Naive thymus-derived CD4-positive, alpha-beta T cell (primary cell): ENCODE data around the gene UPK2. TPM values are rescaled to one million over a fixed set of nuclear protein-coding genes. Genes with fewer than 3 reads are reported as not detected.

Experiments used
- ATAC-seq: fragments of 150-1000 bp; cut with Tn5 transposase; 2 replicates; pipeline ENCODE4 v1.10.0; 2021; ENCODE audit warnings: mild to moderate bottlenecking, moderate library complexity
- CTCF ChIA-PET: fragments of 350-600 bp; sonication (Branson Sonifier 250); formaldehyde crosslinking; loops from one replicate; lab custom pipeline; 2021; ENCODE audit warnings: antibody characterized with exemption; lab: Charles Lee
- POLR2A ChIA-PET: fragments of 350-600 bp; sonication (Branson Sonifier 250); formaldehyde crosslinking; loops from one replicate; lab custom pipeline; 2021; ENCODE audit warnings: antibody characterized with exemption, inconsistent platforms; lab: Charles Lee
- DNase-seq, 9 donors: peaks; one replicate each; pipeline versions ENCODE4 v3.0.0 to v3.0.0-alpha.2; 2020 to 2022; ENCODE audit warnings: mixed read lengths in 1 of 9
- H3K27ac ChIP-seq: one replicate; pipeline ENCODE4 v1.7.0; 2013; ENCODE audit warnings: mild to moderate bottlenecking, low read depth, low read length, moderate library complexity
- H3K27me3 ChIP-seq, 2 donors: one replicate each; pipeline ENCODE4 v1.7.0; 2013; ENCODE audit warnings: low read length in 2 of 2, mild to moderate bottlenecking in 2 of 2, moderate library complexity in 2 of 2; ENCODE audit not compliant: control insufficient read depth in 2 of 2, insufficient read depth in 2 of 2
- H3K36me3 ChIP-seq, 3 experiments: 1 replicate in 2 of 3; 2 replicates in 1 of 3; pipeline ENCODE4 v1.7.0; 2013; ENCODE audit warnings: low read length in 3 of 3, mild to moderate bottlenecking in 3 of 3, moderate library complexity in 1 of 3; ENCODE audit not compliant: insufficient read depth in 3 of 3, control insufficient read depth in 2 of 3
- H3K4me1 ChIP-seq, 2 donors: one replicate each; pipeline ENCODE4 v1.7.0; 2013; ENCODE audit warnings: low read length in 2 of 2, mild to moderate bottlenecking in 2 of 2, moderate library complexity in 1 of 2; ENCODE audit not compliant: control insufficient read depth in 2 of 2, insufficient read depth in 2 of 2
- H3K4me3 ChIP-seq: 2 replicates; pipeline ENCODE4 v1.7.0; 2013; ENCODE audit warnings: mild to moderate bottlenecking, low read length
- H3K9me3 ChIP-seq, 3 experiments: 1 replicate in 2 of 3; 2 replicates in 1 of 3; pipeline ENCODE4 v1.7.0; 2013; ENCODE audit warnings: low read length in 3 of 3; ENCODE audit not compliant: control insufficient read depth in 2 of 3
- H3K27ac Mint-ChIP-seq, 9 donors: one replicate each; pipeline ENCODE4 v1.8.0; 2020 to 2022; ENCODE audit warnings: mixed read lengths in 9 of 9, mild to moderate bottlenecking in 8 of 9, moderate library complexity in 5 of 9, inconsistent platforms in 2 of 9
- H3K27me3 Mint-ChIP-seq, 5 donors: one replicate each; pipeline ENCODE4 v1.8.0; 2021 to 2022; ENCODE audit warnings: mixed read lengths in 5 of 5, mild to moderate bottlenecking in 1 of 5
- H3K36me3 Mint-ChIP-seq, 5 donors: one replicate each; pipeline ENCODE4 v1.8.0; 2020 to 2022; ENCODE audit warnings: mixed read lengths in 5 of 5, mild to moderate bottlenecking in 3 of 5, inconsistent platforms in 1 of 5
- H3K4me1 Mint-ChIP-seq, 7 donors: one replicate each; pipeline ENCODE4 v1.8.0; 2020 to 2022; ENCODE audit warnings: mixed read lengths in 7 of 7, mild to moderate bottlenecking in 3 of 7, inconsistent platforms in 1 of 7
- H3K4me3 Mint-ChIP-seq, 10 donors: one replicate each; pipeline ENCODE4 v1.8.0; 2020 to 2022; ENCODE audit warnings: mild to moderate bottlenecking in 10 of 10, mixed read lengths in 10 of 10, moderate library complexity in 6 of 10, inconsistent platforms in 2 of 10
- H3K9me3 Mint-ChIP-seq, 11 donors: one replicate each; pipeline ENCODE4 v1.8.0; 2020 to 2022; ENCODE audit warnings: mixed read lengths in 11 of 11, mild to moderate bottlenecking in 4 of 11, inconsistent platforms in 1 of 11, moderate library complexity in 1 of 11
- intact Hi-C, 2 donors: fragments of 100-400 bp; cut with micrococcal nuclease; formaldehyde crosslinking; loops; one replicate each; pipeline ENCODE4 v1.15.1; 2023
- polyA plus RNA-seq, 2 donors: library from polyadenylated mRNA; unstranded; fragments of 300-500 nt; fragmentation: Illumina TruSeq; gene quantifications; one replicate each; pipeline ENCODE4 v1.2.3, GENCODE V29; 2021
- total RNA-seq, 6 experiments: library from RNA in 5 of 6; stranded (reverse) in 5 of 6; gene quantifications; 1 replicate in 5 of 6; 2 replicates in 1 of 6; pipeline ENCODE4 v1.2.3 and lab custom pipeline; 2021 to 2026

The UPK2 gene
- total and polyA plus RNA-seq, 7 experiments from 2014 or later: 0.24 to 0.51 TPM; not detected in 5

DNA sequence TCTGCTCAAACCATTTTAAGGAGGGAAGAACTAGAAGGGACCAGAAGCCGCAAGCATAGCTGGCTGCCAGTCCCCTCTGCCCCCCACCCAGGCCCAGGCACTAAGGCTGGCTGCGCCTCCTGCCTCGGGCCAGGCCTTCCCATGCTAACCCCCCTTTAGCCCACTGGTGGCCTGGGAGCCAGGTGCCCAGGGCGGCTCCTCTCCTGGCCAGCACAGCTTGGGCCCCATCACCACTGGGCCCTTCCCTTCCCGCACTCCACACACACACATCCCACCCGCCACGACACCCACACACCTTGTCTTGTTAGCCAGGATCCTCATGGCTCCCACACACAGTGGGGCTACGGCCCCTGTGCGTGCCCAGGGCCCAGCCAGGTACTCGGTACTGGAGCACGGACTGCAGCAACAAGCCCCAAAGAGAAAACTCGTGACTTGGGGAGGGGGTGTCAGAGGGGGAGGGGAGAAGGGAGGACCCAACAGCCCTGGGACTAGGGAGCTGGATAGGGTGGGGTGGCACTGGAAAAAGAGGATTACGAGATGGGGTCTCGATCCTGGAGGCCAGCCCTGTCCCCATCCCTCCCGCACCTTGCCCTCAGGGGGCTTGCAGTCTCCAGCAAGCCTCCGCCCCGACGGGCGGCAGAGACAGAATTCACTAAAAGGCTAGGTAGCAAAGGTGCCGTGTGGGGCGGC lies 46.3 kb upstream of the UPK2 start:
- Mint-ChIP-seq H3K27me3 (no peaks in the 10 kb centered on the region), H3K36me3 (peaks cover 0 to 17% (median 16%) of the 10 kb centered on the region in 5 donors), H3K9me3 (peaks cover 0 to 3% (median 0%) of the 10 kb centered on the region in 11 donors), H3K27ac (peak overlapping the region in 8 of 9 donors; percentile 80 to 98 (median 91)), H3K4me1 (peaks cover 41 to 74% (median 63%) of the 10 kb centered on the region in 7 donors), H3K4me3 (peak overlapping the region; percentile 30 to 99 (median 72))
- ChIA-PET CTCF (interaction anchor here (0.9 to 2.8 kb wide), 4 partner anchors 10 to 49 kb away, joined by 3 to 11 read pairs (median 6); no protein-coding TSS in a partner anchor), POLR2A (interaction anchor here (0.6 to 10.8 kb wide), 10 partner anchors 15 to 211 kb away, joined by 3 to 201 read pairs (median 7); partner anchors contain the start of gene DDX6)
- no peaks in the 10 kb centered on the region for H3K27me3 ChIP-seq
- peaks cover 10 to 34% (median 24%) of the 10 kb centered on the region in 3 experiments for H3K36me3 ChIP-seq
- H3K4me3 ChIP-seq: peak overlapping the region; percentile 37
- peak overlapping the region; percentile 96 for H3K27ac ChIP-seq
- H3K4me1 ChIP-seq: peaks cover 51 to 71% of the 10 kb centered on the region in 2 donors
- no peak for ATAC-seq
- no peaks in the 10 kb centered on the region for H3K9me3 ChIP-seq
- DNase-seq: peak in 1 of 9 donors; percentile 16
- intact Hi-C loops: loop anchor here in 1 of 2 donors (5.0 kb wide), 1 partner anchor 117 kb away; the partner anchor contains the start of gene DDX6

DNA sequence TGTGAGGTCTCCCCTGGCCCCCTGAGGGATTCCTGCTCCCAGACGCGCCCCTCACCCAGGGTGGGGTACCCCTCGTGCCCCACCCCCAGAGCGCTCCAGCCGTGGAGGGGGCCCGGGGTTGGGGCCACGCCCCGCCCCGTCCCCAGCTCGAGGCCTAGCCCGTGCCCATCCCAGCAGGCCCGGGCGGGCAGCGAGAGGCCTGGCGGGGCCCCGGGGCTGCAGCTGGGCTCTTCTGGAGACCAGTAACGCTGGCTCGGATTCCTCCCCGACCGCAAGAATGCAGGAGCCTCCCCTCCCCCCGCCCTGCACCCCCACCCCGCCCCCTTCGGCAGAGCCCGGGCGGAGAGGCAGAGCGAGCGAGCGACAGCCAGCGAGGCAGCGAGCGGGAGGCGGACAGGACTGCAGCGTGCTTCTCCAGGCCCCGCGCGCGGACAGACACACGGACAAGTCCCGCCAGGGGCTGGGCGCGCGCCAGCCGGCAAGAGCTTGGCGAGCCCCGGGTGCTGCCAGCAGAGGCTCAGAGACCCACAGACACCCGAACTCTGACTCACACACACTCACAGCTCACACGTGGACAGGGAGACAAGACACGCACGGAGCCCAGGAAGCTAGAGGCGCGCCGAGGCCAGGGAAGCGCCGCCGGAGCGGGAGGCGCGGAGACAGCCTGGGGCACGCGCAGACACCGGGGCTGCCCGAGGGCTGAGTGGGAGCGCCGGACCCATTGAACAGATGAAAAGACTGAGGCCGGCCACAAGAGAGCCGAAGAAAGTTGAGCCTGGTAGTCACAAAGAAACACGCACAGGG lies 45.6 kb upstream of the UPK2 start:
- POLR2A ChIA-PET: interaction anchor here (0.6 to 10.8 kb wide), 8 partner anchors 18 to 139 kb away, joined by 3 to 201 read pairs (median 7); partner anchors contain the start of gene DDX6
- Histone ChIP-seq H3K27ac (peak overlapping the region; percentile 96), H3K4me3 (peak overlapping the region; percentile 66), H3K4me1 (peaks cover 59 to 78% of the 10 kb centered on the region in 2 donors), H3K9me3 (no peaks in the 10 kb centered on the region), H3K27me3 (no peaks in the 10 kb centered on the region), H3K36me3 (peaks cover 8 to 29% (median 19%) of the 10 kb centered on the region in 3 experiments)
- Mint-ChIP-seq H3K36me3 (peaks cover 0 to 17% (median 16%) of the 10 kb centered on the region in 5 donors), H3K9me3 (peaks cover 0 to 3% (median 0%) of the 10 kb centered on the region in 11 donors), H3K27ac (peak overlapping the region; percentile 75 to 100 (median 98)), H3K4me3 (peak overlapping the region; percentile 83 to 99 (median 90)), H3K27me3 (no peaks in the 10 kb centered on the region), H3K4me1 (peaks cover 48 to 81% (median 71%) of the 10 kb centered on the region in 7 donors)
- DNase-seq (peak in 5 of 9 donors; percentile 52 to 74 (median 54)), ATAC-seq (peak; percentile 31)
- CTCF ChIA-PET: interaction anchor here (0.7 to 2.6 kb wide), 6 partner anchors 15 to 217 kb away, joined by 3 to 9 read pairs (median 4); no protein-coding TSS in a partner anchor
- intact Hi-C loops: loop anchor here in 1 of 2 donors (5.0 kb wide), 1 partner anchor 118 kb away; the partner anchor contains the start of gene DDX6

DNA sequence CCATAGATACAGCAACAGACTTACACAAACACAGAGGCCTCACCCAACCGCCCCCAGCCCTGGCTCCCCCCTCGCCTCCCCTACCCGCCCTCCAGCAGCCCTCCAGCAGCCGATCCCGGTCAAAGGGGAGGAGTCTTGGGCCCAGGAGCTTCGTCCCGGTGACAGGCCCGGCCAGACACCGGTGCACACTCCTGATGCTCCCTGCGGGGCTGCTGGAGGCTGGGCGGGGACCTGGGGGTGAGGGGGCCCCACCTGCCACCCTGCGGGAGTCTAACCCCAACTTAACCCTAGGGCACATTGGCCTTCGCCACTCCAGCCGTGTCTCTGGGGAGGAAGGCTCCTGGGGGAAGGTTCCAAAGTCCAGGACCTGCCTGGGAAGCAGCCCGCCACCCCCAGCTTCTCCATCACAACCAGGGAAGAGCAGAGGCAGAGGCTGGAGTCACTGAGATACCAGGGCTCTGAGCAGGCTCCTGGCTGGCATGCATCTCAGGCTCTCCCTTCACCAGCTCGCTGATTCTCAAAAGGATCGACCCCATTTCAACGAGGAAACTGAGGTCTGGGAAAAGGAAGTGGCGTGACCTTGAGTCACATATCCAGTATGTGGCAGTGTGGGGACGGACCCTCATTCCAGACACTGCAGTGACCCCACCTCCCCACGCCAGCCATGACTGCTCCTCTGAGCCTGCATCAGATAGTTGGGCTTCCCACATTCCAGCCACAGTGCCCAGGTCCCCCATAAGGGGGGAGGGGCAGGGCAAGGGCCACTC lies 44.8 kb upstream of the UPK2 start:
- no peak for ATAC-seq
- Histone ChIP-seq H3K4me3 (peak overlapping the region; percentile 66), H3K36me3 (peaks cover 6 to 21% (median 14%) of the 10 kb centered on the region in 3 experiments), H3K9me3 (no peaks in the 10 kb centered on the region), H3K27ac (peak overlapping the region; percentile 96), H3K27me3 (no peaks in the 10 kb centered on the region), H3K4me1 (peaks cover 66 to 86% of the 10 kb centered on the region in 2 donors)
- Mint-ChIP-seq H3K9me3 (peaks cover 0 to 4% (median 0%) of the 10 kb centered on the region in 11 donors), H3K27me3 (no peaks in the 10 kb centered on the region), H3K36me3 (peaks cover 0 to 17% (median 16%) of the 10 kb centered on the region in 5 donors), H3K4me1 (peaks cover 53 to 85% (median 75%) of the 10 kb centered on the region in 7 donors), H3K4me3 (peak overlapping the region; percentile 83 to 99 (median 90)), H3K27ac (peak overlapping the region; percentile 85 to 100 (median 98))
- ChIA-PET POLR2A (interaction anchor here (0.6 to 10.8 kb wide), 12 partner anchors 9 to 266 kb away, joined by 3 to 201 read pairs (median 5); partner anchors contain the start of gene DDX6), CTCF (interaction anchor here (0.7 to 2.6 kb wide), 6 partner anchors 8 to 218 kb away, joined by 3 to 6 read pairs (median 3); no protein-coding TSS in a partner anchor)
- DNase-seq: peak in 1 of 9 donors; percentile 40
- intact Hi-C loops: loop anchor here in 1 of 2 donors (5.0 kb wide), 1 partner anchor 119 kb away; the partner anchor contains the start of gene DDX6

DNA sequence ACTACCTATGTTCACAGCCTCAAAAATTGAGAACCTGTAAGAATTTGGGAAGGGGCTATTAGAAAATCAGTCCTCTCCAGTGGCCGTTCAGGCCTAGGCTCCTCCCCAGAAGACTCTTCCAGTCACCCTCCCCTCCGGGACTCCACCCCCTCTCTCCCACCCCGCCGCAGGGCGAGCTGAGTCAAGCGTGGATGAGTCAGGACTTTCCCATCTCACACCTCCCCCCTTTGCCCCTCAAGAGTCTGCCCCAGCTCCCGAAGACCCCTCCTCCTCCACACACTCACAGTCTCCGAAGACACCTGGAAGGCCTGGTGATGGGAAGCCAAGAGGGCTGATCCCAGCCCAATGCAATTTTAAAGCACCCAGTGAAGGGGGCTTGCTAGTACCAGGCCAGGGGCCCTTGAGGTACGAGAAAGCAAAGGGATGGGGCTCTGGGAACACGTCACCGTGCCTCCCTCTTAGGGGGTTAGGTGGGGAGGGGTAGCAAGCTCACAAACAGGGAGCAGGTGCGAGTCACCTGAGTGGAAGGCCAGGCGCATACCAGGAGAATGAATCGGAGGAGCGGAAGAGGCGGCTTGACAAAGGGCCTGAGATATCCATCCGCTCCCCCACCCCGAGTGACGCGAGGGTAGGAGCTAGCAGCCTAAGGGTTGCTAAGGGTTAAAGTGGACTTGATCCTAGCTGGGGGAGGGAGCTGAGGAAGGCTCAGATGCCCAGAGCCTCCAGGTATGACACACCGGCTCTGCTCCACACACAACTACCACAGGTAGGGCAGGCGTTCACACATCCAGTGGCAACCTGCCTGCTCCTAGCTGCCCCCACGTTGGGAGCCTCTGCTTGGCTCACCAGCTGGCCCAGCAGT lies 44.0 kb upstream of the UPK2 start:
- intact Hi-C loops: loop anchor here in 1 of 2 donors (5.0 kb wide), 1 partner anchor 120 kb away; the partner anchor contains the start of gene DDX6
- CTCF ChIA-PET: interaction anchor here (0.8 to 2.6 kb wide), 7 partner anchors 9 to 124 kb away, joined by 3 to 6 read pairs (median 4); partner anchors contain the start of gene DDX6
- DNase-seq: peak in 5 of 9 donors; percentile 24 to 80 (median 51)

More for the DNA sequence above, 44.0 kb upstream of the UPK2 start:
- H3K9me3 ChIP-seq: no peaks in the 10 kb centered on the region
- H3K4me1 ChIP-seq: peaks cover 71 to 88% of the 10 kb centered on the region in 2 donors
- peak overlapping the region; percentile 66 for H3K4me3 ChIP-seq
- no peaks in the 10 kb centered on the region for H3K27me3 ChIP-seq
- peaks cover under 1 to 17% (median 13%) of the 10 kb centered on the region in 5 donors for H3K36me3 Mint-ChIP-seq
- no peaks in the 10 kb centered on the region for H3K27me3 Mint-ChIP-seq
- H3K27ac ChIP-seq: peak overlapping the region; percentile 96
- peak; percentile 6 for ATAC-seq
- peak overlapping the region; percentile 78 to 99 (median 90) for H3K4me3 Mint-ChIP-seq
- H3K36me3 ChIP-seq: peaks cover 0 to 17% (median 8%) of the 10 kb centered on the region in 3 experiments
- H3K4me1 Mint-ChIP-seq: peaks cover 55 to 85% (median 75%) of the 10 kb centered on the region in 7 donors
- H3K27ac Mint-ChIP-seq: peak overlapping the region; percentile 85 to 100 (median 98)
- POLR2A ChIA-PET: interaction anchor here (0.6 to 10.8 kb wide), 15 partner anchors 10 to 265 kb away, joined by 3 to 201 read pairs (median 4); partner anchors contain the start of genes DDX6, RPS25 and TRAPPC4
- H3K9me3 Mint-ChIP-seq: peaks cover 0 to 5% (median 0%) of the 10 kb centered on the region in 11 donors
